Natural killer cell treated with Interleukin-12 subunit alpha and Interleukin-12 subunit beta and Interleukin-15 and Interleukin-18, amount 100 ng/mL, for 72 hours (primary cell): ENCODE data around the gene TCAF2. TPM values are rescaled to one million over a fixed set of nuclear protein-coding genes. Genes with fewer than 3 reads are reported as not detected.
"Not testable (repeated sequence)": the region's sequence is repeated elsewhere in the genome, so short reads cannot be mapped to it uniquely, and the experiment has no call there.

Source experiments
- ATAC-seq, 2 donors: fragments of 150-1000 bp; cut with Tn5 transposase in 1 of 2; sonication (Bioruptor Pico), chemical (Tn5 transposase) in 1 of 2; 2 replicates each; pipeline ENCODE4 v1.10.0; 2021
- DNase-seq: peaks from one replicate; pipeline ENCODE4 v3.0.0; 2022; ENCODE audit warnings: low spot score
- H3K27ac Mint-ChIP-seq, 2 donors: 1 replicate in 1 of 2; 2 replicates in 1 of 2; pipeline ENCODE4 v1.8.0; 2022; ENCODE audit warnings: mixed read lengths in 2 of 2, mild to moderate bottlenecking in 1 of 2, moderate library complexity in 1 of 2
- H3K27me3 Mint-ChIP-seq, 2 donors: 1 replicate in 1 of 2; 2 replicates in 1 of 2; pipeline ENCODE4 v1.8.0; 2022; ENCODE audit warnings: mixed read lengths in 2 of 2
- H3K36me3 Mint-ChIP-seq: one replicate; pipeline ENCODE4 v1.8.0; 2022; ENCODE audit warnings: mixed read lengths
- H3K4me1 Mint-ChIP-seq, 2 donors: 1 replicate in 1 of 2; 2 replicates in 1 of 2; pipeline ENCODE4 v1.8.0; 2022; ENCODE audit warnings: low read depth in 2 of 2, mixed read lengths in 2 of 2, mild to moderate bottlenecking in 1 of 2
- H3K4me3 Mint-ChIP-seq: one replicate; pipeline ENCODE4 v1.8.0; 2022; ENCODE audit warnings: mixed read lengths
- H3K9me3 Mint-ChIP-seq: 2 replicates; pipeline ENCODE4 v1.8.0; 2022; ENCODE audit warnings: mixed read lengths
- total RNA-seq, 2 donors: library from RNA; stranded (reverse); gene quantifications; one replicate each; pipeline ENCODE4 v1.2.3, GENCODE V29; 2022

TCAF2 gene
- total RNA-seq, 2 donors from 2014 or later, result 22.0 to 25.7 TPM

- H3K9me3 Mint-ChIP-seq, H3K27ac Mint-ChIP-seq, H3K36me3 Mint-ChIP-seq, DNase-seq, H3K4me1 Mint-ChIP-seq, H3K27me3 Mint-ChIP-seq, H3K4me3 Mint-ChIP-seq: not testable (repeated sequence)
- ATAC-seq, result peak in 1 of 2 donors; percentile 53
Observed at GRCh38 chr7:143635364-143636240, 14.8 kb downstream of the TCAF2 start.

- H3K27me3 Mint-ChIP-seq, DNase-seq, H3K27ac Mint-ChIP-seq, H3K4me1 Mint-ChIP-seq, H3K36me3 Mint-ChIP-seq, H3K9me3 Mint-ChIP-seq, H3K4me3 Mint-ChIP-seq: not testable (repeated sequence)
- ATAC-seq, result peak in 1 of 2 donors; percentile 61
Observed at GRCh38 chr7:143639372-143639771, 18.6 kb downstream of the TCAF2 start.

- H3K36me3 Mint-ChIP-seq, H3K4me1 Mint-ChIP-seq, H3K27me3 Mint-ChIP-seq, H3K9me3 Mint-ChIP-seq, H3K27ac Mint-ChIP-seq, H3K4me3 Mint-ChIP-seq, DNase-seq, ATAC-seq: not testable (repeated sequence)
Observed at GRCh38 chr7:143640528-143641189, 19.9 kb downstream of the TCAF2 start.

GRCh38 chr7:143646598-143646997, 25.8 kb downstream of the TCAF2 start:
- H3K27ac Mint-ChIP-seq, ATAC-seq, H3K9me3 Mint-ChIP-seq, H3K4me1 Mint-ChIP-seq, H3K36me3 Mint-ChIP-seq, DNase-seq, H3K27me3 Mint-ChIP-seq, H3K4me3 Mint-ChIP-seq: not testable (repeated sequence)

- H3K4me3 Mint-ChIP-seq, H3K27ac Mint-ChIP-seq, H3K27me3 Mint-ChIP-seq, H3K36me3 Mint-ChIP-seq, H3K9me3 Mint-ChIP-seq, ATAC-seq, DNase-seq, H3K4me1 Mint-ChIP-seq: not testable (repeated sequence)
Observed at GRCh38 chr7:143649902-143650301, 29.1 kb downstream of the TCAF2 start.

GRCh38 chr7:143650447-143650846, 29.7 kb downstream of the TCAF2 start:
- not testable (repeated sequence) for H3K27me3 Mint-ChIP-seq, ATAC-seq, H3K4me1 Mint-ChIP-seq, H3K36me3 Mint-ChIP-seq, H3K4me3 Mint-ChIP-seq, H3K27ac Mint-ChIP-seq, DNase-seq, H3K9me3 Mint-ChIP-seq

Other genes with a start within 250 kb of the TCAF2 start
- 100 to 1,000 TPM in 1 of 2 donors, 10 to 100 TPM in 1; 81.6 to 114 TPM for gene ZYX, start 239.6 kb upstream of the TCAF2 start, total RNA-seq
- gene EPHA1, start 212.1 kb upstream of the TCAF2 start, total RNA-seq, result under 1 TPM in 1 of 2 donors, not detected in 1; 0.21 TPM
- gene TAS2R60, start 177.5 kb upstream of the TCAF2 start, total RNA-seq, result not detected
- not detected for gene TAS2R41, start 143.1 kb upstream of the TCAF2 start, total RNA-seq
- under 1 TPM in 1 of 2 donors, not detected in 1; 0.28 TPM for gene CTAGE15, start 49.2 kb upstream of the TCAF2 start, total RNA-seq
- 1 to 10 TPM; 1.6 to 2.8 TPM for gene CTAGE6, start 136.7 kb downstream of the TCAF2 start, total RNA-seq